Glomerular visceral epithelial cell (primary cell): ENCODE results near the gene LRRK2.
"Not testable (repeated sequence)": the region's sequence is repeated elsewhere in the genome, so short reads cannot be mapped to it uniquely, and the experiment has no call there.

ENCODE experiments used
- DNase-seq: peaks from one replicate; pipeline ENCODE4 v3.0.0-alpha.2; 2016; ENCODE audit errors: extremely low spot score

Gene LRRK2

DNA sequence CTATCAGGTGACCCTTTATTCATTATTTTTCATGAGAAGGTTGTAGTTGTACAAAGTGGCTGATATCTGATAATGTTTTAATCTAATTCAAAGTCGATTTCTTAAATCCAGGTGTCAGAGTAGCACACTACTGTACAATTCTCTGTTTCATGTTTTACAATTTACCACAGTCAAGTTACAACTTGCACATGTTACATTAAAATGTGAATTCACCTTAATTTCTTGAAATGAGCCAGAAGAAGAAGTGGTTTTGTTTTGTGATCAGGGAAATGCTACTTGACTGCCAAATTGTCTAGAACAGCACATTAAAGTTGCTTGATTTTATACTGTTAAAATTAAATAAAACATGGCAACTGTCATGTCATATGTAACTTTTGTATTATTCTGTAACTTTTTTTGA, 23.2 kb downstream of the LRRK2 start:
- no peak for DNase-seq

DNA sequence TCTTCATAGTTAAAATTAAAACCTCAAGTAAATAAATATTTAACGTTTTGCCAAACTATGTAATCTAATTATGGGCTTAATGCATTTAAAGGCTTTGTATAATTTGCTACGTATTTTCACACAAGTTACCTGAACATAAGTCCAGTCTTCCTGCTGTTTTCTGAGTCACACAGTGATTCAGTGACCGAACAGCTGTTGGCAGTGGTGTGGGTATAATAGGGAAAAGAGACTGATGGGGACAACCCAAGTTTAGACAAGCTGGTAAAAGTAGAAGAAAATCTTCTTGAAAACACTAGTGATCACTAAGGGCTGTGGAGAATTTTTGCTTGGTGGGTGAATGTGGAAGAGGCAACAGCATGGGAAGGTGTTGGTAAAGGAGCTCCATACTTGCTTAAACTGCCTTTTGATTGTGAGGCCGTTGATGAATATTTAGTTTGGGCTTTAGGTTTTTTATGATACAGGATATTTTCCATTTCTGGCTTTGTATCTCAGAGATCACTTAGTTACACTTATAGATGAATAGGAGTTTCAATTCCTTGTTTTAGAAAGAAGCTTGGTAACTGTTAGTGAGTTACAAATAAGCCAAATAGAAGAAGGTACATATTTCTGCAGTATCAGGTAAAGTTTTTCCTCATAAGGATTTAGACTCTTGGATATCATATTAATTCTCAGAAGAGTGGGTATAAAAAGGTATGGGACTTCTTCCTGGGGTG, 23.9 kb downstream of the LRRK2 start:
- peak; percentile 23 for DNase-seq

DNA sequence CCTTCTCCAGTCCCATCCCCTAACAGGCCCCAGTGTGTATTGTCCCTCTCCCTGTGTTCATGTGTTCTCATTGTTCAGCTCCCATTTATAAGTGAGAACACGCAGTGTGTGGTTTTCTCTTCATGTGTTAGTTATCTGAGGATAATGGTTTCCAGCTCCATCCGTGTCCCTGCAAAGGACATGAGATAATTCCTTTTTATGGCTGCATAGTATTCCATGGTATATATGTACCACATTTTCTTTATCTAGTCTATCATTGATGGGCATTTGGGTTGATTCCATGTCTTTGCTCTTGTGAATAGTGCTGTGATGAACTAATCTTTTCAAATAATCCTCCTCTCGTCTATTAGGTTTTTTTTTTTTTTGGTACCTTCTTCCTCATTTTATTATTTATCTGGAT, 25.9 kb downstream of the LRRK2 start:
- not testable (repeated sequence) for DNase-seq

DNA sequence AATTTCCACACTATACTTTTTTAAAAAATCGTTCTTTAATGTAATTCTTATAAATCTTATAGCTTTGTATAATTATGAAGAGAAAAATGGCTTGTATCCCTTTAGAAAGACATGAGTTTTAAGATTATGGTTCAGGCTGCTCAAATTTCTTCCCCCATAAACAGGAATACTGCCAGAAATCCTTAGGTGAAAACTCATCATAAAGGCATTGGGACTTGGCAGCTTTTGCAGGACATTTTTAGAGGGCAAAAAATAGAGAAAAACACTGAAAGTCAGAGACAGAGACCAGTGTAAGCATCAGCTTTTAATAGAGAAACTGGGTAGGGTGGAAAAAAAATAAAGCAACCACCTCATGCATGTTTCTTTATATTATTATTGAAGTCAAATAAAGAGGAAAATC, 29.1 kb downstream of the LRRK2 start:
- no peak for DNase-seq

DNA sequence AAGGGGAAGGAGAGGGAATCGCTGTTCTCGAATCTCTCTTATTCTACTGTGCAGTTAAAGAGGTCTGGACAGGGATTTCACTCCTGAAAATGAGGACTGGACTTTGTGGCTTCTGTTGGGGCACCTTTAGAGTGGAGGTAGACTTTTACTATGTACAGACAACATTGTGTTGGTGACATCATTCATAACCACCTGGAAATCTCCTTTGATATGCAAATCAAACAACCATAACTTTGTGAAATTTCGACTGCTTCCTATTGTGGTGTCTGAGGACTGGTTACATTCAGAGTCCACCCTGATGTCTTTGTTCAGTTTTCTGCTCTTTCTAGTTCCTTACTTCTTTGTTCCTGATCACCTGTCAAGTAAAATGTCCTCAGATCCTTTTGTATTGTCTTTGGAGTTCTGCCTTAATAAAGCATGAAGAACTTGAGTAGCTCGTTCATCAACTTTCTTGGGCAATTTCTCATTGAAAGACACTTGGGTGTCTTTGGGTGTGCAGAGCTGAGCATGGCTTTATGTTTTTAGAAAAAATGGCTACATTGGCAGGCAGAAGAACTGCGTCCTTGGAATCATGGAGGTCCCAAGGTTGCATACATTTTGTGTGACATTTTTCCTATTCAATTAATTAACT, 29.8 kb downstream of the LRRK2 start:
- DNase-seq: no peak

DNA sequence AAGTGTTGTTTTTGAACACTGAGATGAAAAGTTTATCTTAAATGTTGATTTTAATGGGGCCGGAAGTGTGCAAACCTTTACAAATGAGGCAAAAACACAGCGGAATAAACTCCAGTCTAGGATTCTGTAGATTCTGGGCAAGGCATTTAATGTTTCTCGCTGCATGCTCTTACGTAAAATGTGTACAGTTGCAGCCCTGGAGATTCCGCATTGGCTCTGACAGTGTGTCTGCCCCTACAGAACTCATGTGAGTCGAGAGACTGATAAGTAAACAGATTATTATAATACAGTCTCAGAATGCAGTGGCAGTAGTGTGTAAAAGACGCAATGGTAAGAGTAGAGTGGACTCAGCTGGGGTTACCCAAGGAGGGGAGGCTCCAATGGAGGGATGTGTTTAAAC, 33.6 kb downstream of the LRRK2 start:
- no peak for DNase-seq

DNA sequence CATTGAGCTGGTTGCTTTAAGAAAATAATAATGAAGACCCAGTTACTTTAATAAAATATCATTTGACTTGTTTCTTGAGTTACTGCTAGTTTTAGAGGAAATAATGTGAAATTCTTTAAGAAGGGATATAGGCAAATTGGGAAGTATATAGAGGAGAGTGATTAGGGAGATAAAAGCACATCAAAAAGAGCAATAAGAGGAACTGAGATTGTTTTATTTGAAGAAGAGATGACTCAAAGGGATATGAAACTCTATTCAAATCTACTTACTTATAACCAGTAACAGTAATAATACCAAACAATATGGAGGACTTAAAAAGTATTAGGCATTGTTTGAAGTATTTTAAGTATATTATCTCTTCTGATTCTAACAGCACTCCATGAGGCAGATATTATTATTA, 37.1 kb downstream of the LRRK2 start:
- no peak for DNase-seq

DNA sequence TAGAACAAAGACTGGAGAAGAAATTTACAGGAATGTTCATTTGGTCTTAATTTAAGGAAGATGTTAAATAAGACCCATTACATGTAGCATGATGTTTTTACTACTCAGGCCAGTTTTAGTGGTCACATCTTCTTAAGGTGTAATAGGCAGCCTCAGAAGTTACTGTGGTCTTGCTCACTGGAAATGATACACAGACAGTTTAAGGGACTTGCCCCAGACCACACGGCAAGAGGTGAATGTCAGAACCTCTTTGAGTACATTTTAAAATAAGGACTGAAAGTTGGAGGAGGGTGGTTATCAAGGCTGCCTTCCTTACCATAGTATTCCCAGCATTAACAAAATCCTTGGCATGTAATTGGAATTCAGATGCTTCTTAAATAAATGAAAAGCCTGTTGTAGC, 37.9 kb downstream of the LRRK2 start:
- DNase-seq: no peak

DNA sequence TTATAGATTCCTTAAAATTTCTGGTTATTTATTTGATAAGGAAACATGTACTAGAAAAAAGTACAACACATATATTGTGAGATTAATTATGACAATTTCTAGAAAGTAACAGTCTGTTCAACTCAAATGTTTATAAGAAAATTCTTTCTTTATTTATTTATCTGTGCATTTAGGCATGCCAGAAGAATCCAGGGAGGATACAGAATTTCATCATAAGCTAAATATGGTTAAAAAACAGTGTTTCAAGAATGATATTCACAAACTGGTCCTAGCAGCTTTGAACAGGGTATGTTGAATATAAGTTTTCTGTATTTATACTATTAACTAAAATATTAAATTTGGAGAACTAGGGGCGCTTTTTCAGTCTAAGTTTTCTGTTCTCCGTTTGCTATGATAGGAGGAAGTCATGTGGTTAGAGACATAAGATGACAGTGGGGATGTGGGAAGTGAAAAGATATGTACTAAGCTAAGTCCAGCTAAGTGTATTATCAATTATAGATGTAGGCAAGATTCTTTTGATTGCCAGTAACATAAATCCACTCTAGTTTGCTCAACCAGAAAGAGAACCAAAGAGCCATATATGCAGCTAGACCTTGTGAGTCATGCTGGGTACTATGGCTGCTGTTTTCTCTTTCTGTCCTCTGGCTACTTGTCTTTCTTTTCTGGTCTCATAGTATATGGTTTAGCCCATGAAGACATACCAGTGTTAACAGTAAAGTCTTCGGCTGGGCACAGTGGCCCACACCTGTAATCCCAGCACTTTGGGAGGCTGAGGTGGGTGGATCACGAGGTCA, 39.0 kb downstream of the LRRK2 start:
- no peak for DNase-seq

DNA sequence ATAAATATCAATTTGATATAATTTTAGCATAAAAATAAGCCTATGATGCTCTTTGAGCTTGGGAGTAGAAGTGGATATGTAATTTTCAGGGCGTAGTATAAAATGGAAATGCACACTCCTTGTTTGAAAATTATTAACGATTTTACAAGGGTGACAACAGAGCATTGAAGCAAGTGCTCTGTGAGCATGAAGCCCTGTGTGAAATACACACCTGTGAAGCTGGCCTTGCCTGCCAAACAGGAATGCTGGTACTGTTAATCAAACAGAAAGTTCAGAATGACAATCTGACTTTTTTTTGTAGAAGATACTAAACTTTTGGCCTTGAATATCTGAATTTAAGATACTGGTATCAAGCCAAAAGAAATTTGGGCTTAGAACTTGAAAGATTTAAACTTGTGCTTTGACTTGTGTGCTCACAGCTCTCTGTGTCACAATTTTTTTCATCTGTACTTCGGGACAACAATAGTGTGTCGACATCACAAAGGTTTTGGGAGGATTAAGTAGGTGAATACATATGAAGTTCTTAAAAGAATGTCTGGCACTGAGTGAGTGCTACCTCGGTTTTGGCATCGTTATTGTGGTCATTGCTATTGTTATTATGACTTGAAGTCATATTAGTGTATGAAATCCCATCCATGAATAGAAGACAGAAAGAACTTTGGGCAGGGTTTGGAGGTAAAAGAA, 47.3 kb downstream of the LRRK2 start:
- no peak for DNase-seq

DNA sequence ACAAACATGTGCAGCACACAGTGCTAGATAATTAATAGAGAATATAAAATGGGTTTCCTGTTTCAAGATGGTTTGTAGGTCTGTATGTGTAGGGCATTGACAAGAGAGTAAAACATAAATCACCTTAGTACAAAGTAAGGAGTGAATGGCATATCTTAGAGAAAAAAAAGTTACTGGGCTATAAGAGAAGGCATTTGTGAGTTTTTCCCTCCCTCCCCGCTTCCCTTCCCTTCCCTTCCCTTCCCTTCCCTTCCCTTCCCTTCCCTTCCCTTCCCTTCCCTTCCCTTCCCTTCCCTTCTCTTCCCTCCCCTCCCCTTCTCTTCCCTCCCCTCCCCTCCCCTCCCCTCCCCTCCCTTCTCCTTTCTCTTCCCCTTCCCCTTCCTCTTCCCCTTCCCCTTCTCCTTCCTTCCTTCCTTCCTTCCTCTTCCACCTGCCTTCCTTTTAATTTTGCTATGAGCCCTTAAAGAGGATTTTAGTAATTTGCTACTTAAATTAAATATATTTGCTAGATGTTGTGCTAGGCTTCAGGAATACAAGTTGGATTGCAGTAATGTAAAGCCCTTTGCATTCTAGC, 57.1 kb downstream of the LRRK2 start:
- DNase-seq: no peak

DNA sequence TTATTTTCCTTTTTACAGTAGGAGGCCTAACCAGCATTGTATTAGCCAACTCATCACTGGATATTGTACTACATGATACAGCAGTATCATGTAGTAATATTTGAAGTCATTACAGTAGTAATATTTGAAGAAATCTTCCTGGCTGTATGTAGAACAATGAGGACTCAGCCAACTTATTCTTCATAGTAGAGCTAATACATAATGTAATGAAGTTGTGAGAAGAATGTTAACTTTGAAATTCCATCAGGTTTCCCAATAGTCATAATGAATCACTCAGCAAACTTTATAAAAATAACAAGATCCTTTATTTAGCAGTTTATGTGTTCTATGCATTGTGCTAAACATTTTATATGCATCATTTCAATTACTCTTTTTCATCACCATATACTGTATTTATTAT, 61.8 kb downstream of the LRRK2 start:
- DNase-seq: no peak

DNA sequence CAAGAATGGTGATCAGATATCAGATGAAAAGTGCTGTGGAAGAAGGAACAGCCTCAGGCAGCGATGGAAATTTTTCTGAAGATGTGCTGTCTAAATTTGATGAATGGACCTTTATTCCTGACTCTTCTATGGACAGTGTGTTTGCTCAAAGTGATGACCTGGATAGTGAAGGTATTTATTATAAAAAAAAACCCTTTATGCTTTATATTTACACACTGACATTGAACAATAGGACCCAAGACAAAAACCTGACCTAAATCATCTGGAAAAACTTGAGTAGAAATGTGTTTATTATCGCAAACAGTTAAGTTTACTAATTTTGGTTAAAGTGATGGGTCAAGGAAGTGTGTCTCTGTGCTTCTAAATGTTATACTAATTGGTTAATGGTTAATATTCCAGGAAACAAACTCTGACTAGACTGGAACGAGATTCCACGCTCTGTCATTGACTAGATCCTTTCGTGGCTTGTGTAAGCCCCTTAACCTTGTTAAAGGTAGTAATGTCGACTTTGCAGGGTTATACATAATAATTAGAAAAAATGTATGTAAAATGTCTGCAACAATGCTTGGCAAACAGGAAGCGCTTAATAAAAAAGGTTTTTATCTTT, 62.7 kb downstream of the LRRK2 start:
- DNase-seq: no peak

DNA sequence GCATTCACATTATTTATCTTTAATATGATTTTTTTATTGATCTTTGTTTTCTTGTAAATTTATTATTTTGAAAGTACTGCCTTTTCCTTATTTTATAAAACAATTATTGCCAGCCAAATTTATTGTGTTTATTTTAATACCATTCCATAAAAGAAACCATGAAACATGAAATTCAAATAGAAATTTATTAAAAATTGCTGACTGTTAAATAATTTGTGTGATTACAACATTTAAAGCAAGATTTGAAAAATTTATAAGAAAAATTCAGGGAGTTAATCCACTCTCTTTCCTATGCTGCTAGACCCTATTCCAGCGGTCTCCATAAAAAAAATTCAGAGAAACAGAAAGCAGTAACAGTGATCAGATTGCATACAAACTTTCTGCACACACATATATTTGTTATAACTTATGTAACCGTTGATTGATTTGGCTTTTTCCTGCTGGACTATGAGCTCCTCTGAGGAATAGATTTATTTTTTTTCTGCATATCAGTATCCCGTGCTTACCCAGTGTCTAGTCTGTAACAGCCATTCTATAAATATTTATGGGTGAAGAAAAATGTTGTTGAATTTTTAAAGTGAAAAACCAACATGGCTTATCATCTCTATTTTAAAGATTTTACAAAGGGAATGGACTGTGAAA, 68.1 kb downstream of the LRRK2 start:
- DNase-seq: no peak

DNA sequence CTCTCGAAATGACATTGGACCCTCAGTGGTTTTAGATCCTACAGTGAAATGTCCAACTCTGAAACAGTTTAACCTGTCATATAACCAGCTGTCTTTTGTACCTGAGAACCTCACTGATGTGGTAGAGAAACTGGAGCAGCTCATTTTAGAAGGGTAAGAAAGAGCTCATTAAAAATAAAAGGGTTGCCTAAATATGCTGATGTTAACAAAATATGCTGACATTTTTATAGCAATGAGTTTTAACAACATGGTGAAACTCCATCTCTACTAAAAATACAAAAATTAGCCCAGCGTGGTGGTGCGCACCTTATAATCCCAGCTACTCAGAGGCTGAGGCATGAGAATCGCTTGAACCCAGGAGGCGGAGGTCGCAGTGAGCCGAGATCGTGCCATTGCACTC, 73.5 kb downstream of the LRRK2 start:
- DNase-seq: no peak

DNA sequence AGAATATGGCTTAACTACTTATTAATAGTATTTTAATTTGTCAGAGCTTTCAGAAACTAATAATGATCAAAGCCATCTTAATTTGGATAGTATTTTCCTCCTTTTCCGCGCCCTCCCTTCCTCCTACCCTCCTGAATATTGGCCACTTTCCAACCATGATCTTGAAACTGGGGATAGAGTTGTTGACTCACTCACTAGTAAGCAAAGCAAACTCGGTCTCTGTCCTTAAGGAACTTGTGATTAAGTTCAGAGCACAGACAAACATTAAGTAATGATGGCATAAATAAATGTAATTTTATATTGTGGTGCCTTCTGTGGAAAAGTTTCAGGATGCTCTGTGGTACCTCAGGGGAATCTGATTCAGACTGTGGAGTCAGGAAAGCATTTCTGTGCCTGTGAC, 75.7 kb downstream of the LRRK2 start:
- no peak for DNase-seq

DNA sequence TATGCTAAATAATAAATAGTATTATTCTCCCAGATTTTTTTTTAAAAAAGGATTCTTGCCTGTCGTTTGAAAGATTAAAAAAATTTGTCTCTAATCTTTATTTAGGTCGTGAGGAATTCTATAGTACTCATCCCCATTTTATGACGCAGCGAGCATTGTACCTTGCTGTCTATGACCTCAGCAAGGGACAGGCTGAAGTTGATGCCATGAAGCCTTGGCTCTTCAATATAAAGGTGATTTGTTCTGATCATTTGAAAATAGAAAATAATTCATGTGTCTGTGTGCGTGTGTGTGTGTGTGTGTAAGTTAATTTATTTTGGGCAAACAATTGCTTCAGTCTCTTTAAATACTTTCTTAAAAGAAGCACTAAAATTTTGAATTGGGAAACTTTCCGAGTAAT, 84.2 kb downstream of the LRRK2 start:
- no peak for DNase-seq

DNA sequence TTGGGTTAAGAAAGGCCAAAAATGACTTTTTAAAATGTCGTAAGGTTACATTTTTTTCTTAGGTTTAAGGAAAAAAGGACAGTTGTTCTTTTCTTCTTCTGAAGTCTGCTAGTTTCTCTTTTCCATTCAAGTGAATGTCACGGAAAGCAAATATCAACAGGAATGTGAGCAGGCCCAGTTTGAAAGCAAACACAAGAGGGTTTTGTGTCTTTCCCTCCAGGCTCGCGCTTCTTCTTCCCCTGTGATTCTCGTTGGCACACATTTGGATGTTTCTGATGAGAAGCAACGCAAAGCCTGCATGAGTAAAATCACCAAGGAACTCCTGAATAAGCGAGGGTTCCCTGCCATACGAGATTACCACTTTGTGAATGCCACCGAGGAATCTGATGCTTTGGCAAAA, 85.4 kb downstream of the LRRK2 start:
- DNase-seq: no peak

DNA sequence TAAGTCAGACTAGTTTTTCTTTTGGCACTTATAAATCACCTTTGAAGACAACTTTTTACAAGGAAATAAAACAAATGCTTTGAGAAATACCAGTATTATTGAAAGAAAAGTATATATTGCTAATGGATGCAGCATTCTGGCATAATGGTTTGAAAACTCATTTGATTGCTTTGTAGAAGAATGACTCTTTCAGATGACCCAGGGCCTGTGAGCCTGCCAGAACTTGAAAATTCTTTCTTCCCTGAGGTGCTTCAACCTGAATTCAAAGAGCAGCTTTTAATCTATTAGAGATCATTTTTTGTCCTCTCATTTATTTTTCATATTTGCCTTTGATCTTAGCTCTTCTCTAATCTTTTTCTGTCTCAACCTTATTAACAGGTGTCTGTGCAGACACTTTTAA, 87.4 kb downstream of the LRRK2 start:
- DNase-seq: no peak

DNA sequence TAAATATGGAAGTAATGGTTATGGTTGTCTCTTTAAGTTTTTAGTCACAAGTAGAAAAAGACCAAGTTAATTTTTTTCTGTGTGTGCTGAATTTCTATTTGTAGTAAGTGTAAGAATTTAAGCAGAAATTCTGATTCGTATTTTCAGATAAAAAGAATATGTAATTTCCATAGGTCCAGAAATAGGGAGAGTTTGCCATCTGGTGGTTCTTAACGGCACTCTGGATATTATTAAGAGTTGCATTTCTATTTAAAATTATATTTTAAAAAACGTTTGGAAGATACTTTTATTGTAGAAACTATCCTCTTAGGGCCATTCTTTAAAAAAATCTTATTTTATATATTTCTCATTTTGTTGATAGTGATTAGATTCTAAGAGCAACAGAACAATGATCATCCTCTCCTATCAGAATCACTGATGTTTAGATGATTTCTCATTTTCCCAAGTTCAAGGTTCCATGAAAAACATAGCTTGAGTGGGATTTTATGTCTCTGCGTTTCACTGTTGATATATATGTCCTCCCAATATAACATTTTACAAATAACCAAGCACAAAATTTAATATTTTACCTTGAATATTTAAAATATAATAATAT, 88.3 kb downstream of the LRRK2 start:
- DNase-seq: peak; percentile 11

DNA sequence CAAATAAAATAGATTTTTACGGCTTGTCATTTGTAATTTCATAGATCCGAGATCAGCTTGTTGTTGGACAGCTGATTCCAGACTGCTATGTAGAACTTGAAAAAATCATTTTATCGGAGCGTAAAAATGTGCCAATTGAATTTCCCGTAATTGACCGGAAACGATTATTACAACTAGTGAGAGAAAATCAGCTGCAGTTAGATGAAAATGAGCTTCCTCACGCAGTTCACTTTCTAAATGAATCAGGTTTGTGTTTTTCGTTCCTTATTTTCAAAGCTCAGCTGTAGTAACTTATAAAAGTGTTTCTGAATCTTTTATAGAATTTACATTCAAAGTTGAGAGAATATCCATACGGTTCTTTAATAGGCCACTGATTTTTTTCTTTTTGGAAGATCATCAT, 89.1 kb downstream of the LRRK2 start:
- no peak for DNase-seq
